BE2C (cell line): Measurements from ENCODE around the gene LTBP3. TPM values are rescaled to one million over a fixed set of nuclear protein-coding genes. Genes with fewer than 3 reads are reported as not detected.
A peak's percentile ranks its signal among the peaks of the same experiment; 100 is the strongest.

Source experiments
- DNase-seq: peaks from one replicate; pipeline ENCODE4 v3.0.0-alpha.2; 2020
- H3K27me3 ChIP-seq: fragments of 250-450 bp; sonication (Bioruptor Pico); 2 replicates; pipeline ENCODE4 v1.5.1; 2020; ENCODE audit warnings: mild to moderate bottlenecking
- H3K36me3 ChIP-seq: fragments of 250-450 bp; sonication (Bioruptor Pico); 2 replicates; pipeline ENCODE4 v1.5.1; 2020; ENCODE audit warnings: mild to moderate bottlenecking
- H3K4me1 ChIP-seq: fragments of 250-450 bp; sonication (Bioruptor Pico); 2 replicates; pipeline ENCODE4 v1.5.1; 2020
- H3K4me3 ChIP-seq: 2 replicates; pipeline ENCODE4 v1.5.1; 2011; ENCODE audit warnings: low read depth, low read length
- H3K9me3 ChIP-seq: fragments of 250-450 bp; sonication (Bioruptor Pico); 2 replicates; pipeline ENCODE4 v1.5.1; 2020
- CTCF ChIP-seq: IDR thresholded peaks from 2 replicates; pipeline ENCODE4 v1.5.1; 2012; ENCODE audit warnings: mild to moderate bottlenecking, low read depth, low read length
- polyA plus RNA-seq: library from polyadenylated mRNA; unstranded; fragments of >200 nt; gene quantifications from one replicate; pipeline ENCODE4 v1.2.1, GENCODE V29; 2012; ENCODE audit warnings: low read depth, missing spikeins; ENCODE audit not compliant: insufficient read length, insufficient read depth

LTBP3 gene
- 99.8 TPM for polyA plus RNA-seq

DNA sequence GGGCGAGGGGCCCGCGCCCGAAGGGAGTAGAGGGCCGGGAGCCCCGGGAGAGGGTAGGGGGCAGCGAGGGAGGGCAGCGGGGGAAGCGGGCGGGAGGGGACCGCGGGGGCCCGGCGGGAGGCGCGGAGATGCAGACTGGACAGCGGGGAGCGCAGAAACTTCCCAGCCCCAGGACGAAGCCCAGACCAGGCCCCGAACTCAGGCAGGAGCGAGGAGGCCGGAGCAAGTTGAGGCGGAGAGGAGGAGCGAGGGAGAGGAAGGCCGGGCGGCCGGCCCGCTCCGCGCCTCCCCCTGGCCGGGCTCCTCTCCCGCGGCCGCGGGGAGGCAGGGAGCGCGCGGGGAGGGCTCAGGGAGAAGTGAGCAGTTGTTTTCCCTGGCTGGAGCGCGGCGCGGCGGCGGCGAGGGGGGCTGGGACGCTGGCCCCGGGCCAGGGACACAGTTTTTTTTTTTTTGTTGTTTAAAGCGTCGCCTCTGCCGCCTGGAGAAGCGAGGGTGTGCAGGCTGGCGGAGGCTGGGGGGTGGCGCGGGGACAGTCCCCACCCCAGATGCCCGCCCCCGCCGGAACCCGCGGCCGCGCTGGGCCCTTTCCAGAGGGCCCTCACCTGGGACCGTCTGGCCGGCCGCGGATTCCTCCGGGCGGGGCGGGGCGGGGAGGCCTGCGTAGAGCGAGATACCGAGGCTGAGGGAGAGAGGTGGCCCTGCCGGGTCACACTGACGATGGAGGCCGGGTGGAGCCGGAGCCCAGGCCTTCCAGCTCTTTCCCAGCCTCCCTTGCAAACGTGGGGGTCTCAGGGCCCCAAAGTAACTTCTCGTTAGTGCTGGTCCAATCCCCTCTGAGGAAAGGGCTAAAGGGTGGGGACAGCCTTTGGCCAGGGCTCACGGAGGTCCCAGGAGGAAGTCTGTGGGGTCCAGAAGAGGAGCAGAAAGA, at the start of gene LTBP3:
LTBP3 (minus strand) TSS at position 358 of the 928 bp plus-strand sequence. CDS start 400 bp downstream, outside the sequence.
- no peak for TF ChIP-seq CTCF
- Histone ChIP-seq H3K36me3 (no peaks in the 10 kb centered on the region), H3K9me3 (no peaks in the 10 kb centered on the region), H3K27me3 (no peaks in the 10 kb centered on the region), H3K4me1 (peaks cover 16% of the 10 kb centered on the region), H3K4me3 (peak within 1 kb of the TSS; percentile 53)
- DNase-seq, result peak; percentile 62

DNA sequence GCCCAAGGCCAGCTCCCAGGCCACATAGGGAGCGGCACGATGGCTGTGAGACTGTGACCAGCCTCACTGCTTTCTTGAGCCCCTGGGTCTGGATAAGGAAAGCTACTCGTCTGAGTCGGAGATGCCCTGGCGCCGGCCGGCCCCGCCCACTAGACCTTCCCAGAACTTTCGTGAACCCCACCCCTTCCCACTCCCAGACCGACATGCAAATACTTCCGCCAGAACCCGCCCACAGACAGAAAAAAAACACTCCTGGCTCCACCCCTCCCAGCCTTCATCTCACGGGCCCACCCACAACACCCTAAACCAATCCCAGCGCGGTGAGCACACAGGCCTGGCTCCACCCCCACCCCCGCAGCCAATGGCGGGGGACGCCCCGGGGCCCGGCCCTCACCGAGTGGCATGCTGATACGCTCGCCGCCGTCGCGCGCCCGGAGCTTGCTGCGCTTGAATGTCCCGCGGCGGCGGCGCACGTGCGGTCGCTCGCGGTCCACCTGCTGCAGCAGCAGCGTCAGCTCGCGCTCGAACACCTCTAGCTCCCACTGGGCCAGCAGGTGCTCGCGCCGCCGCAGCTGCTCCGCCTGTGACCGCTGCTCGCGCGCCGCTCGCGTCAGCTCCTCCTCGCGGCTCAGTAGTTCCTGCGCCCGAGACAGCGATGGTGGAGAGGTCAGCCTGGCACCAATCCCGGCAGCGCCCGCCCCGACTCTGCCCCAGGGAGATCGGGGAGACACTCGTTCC, 48.9 kb upstream of the LTBP3 start:
- 0 out of 2 replicates have a peak, but pooled peaks cover 2% of the 10 kb centered on the region for H3K4me1 ChIP-seq
- peak overlapping the region; percentile 14; the same call in 1 of the 2 replicates for H3K4me3 ChIP-seq
- DNase-seq, result peak; percentile 94

DNA sequence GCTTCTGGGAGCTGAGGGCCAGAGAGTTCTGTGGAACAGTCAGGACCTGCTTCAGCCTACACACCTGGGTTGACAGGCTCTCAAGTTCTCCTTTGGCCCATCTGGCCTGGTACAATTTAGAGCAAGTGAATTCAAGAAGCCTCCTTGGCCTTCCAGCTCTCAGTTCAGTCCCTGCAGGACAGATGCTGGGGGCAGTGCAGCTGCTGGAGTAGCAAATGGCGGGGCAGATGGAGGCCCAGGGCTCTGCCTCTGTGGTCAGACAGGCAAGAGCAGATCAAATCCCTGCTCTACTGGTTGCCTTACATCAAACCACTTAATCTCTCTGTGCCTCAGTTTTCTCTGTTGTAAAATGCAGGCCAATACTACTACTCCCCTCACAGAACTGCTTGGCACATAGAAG, 46.1 kb upstream of the LTBP3 start:
- no peak for TF ChIP-seq CTCF

More for the DNA sequence above, 48.9 kb upstream of the LTBP3 start:
- Histone ChIP-seq H3K9me3 (no peaks in the 10 kb centered on the region), H3K27me3 (no peaks in the 10 kb centered on the region), H3K36me3 (no peaks in the 10 kb centered on the region)
- TF ChIP-seq CTCF, result no peak

DNA sequence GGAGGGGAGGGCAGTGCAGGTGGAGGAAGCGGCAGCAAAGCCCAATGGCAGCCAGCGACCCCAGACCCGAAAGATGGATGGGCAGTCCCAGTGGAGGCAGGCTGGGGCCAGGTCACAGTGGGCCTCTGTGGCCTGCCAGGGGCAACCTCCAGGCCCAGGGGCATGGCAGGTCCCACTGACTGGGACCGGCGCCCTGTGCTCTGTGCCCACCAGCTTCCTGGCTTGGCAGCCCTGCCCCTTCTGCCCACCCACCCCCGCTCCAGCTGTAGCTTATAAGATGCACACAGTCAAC, 41.7 kb upstream of the LTBP3 start:
- no peaks in the 10 kb centered on the region for H3K36me3 ChIP-seq
- H3K4me1 ChIP-seq, result no peaks in the 10 kb centered on the region
- no peaks in the 10 kb centered on the region for H3K9me3 ChIP-seq
- DNase-seq, result no peak
- no peak overlapping the region for H3K4me3 ChIP-seq
- no peak for TF ChIP-seq CTCF
- no peaks in the 10 kb centered on the region for H3K27me3 ChIP-seq

More for the DNA sequence above, 46.1 kb upstream of the LTBP3 start:
- no peaks in the 10 kb centered on the region for H3K9me3 ChIP-seq
- H3K4me3 ChIP-seq, result no peak overlapping the region
- 0 out of 2 replicates have a peak, but pooled peaks cover 2% of the 10 kb centered on the region for H3K4me1 ChIP-seq
- H3K27me3 ChIP-seq, result no peaks in the 10 kb centered on the region
- H3K36me3 ChIP-seq, result no peaks in the 10 kb centered on the region
- DNase-seq, result no peak

- Histone ChIP-seq H3K9me3 (no peaks in the 10 kb centered on the region), H3K4me1 (no peaks in the 10 kb centered on the region), H3K4me3 (no peak overlapping the region), H3K36me3 (no peaks in the 10 kb centered on the region), H3K27me3 (no peaks in the 10 kb centered on the region)
- no peak for DNase-seq
- TF ChIP-seq CTCF, result no peak
These were observed 41.2 kb upstream of the LTBP3 start for GRCh38 chr11:65599216-65599954.
